Esophagus muscularis mucosa (tissue), 4 donors: ENCODE data around the gene TPD52L1. TPM values are rescaled to one million over a fixed set of nuclear protein-coding genes. Genes with fewer than 3 reads are reported as not detected.

Experiments
- DNase-seq: peaks from one replicate; pipeline ENCODE4 v3.0.0-alpha.2; 2017; ENCODE audit errors: extremely low spot score
- H3K27ac ChIP-seq, 4 donors: fragments of 200-600 bp; sonication (generic); replicated peaks in 1 of 4; 1 replicate in 3 of 4; 2 replicates in 1 of 4; pipeline ENCODE4 v1.5.1; 2016 to 2019; ENCODE audit warnings: mild to moderate bottlenecking in 1 of 4
- H3K27me3 ChIP-seq, 4 donors: fragments of 200-600 bp; sonication (generic); one replicate each; pipeline versions ENCODE4 v1.5.1 to v1.6.0; 2016 to 2019
- H3K36me3 ChIP-seq, 4 donors: fragments of 200-600 bp; sonication (generic); one replicate each; pipeline ENCODE4 v1.5.1; 2016 to 2019
- H3K4me1 ChIP-seq, 4 donors: fragments of 200-600 bp; sonication (generic); one replicate each; pipeline ENCODE4 v1.5.1; 2016 to 2019
- H3K4me3 ChIP-seq, 4 donors: fragments of 200-600 bp; sonication (generic); 1 replicate in 2 of 4; 2 replicates in 2 of 4; pipeline ENCODE4 v1.5.1; 2016 to 2019; ENCODE audit warnings: mild to moderate bottlenecking in 4 of 4, moderate library complexity in 1 of 4
- H3K9me3 ChIP-seq, 4 donors: fragments of 200-600 bp; sonication (generic); 1 replicate in 3 of 4; 2 replicates in 1 of 4; pipeline ENCODE4 v1.5.1; 2016 to 2019
- EP300 ChIP-seq: sonication (generic); formaldehyde crosslinking; IDR thresholded peaks from one replicate; pipeline ENCODE4 v1.6.1; 2017; ENCODE audit warnings: antibody characterized with exemption
- POLR2A ChIP-seq: fragments of 450-650 bp; IDR thresholded peaks from one replicate; pipeline ENCODE4 v1.6.1; 2017; ENCODE audit warnings: antibody characterized with exemption, moderate library complexity, mild to moderate bottlenecking, low read depth
- POLR2AphosphoS5 ChIP-seq, 2 donors: sonication (generic); formaldehyde crosslinking; IDR thresholded peaks; one replicate each; pipeline ENCODE4 v1.6.1; 2017; ENCODE audit warnings: antibody characterized with exemption in 2 of 2
- WGBS: methylation state at CpG from one replicate; pipeline ENCODE4 v1.1.5; 2018; 5-methylcytosine and 5-hydroxymethylcytosine counted together
- intact Hi-C: fragments of 100-400 bp; cut with DNase I; formaldehyde crosslinking; loops from one replicate; pipeline ENCODE4 v1.15.1; 2023
- total RNA-seq, 4 donors: library from RNA; depleted of rRNA; stranded (reverse); fragments of >200 nt; gene quantifications; one replicate each; pipeline versions ENCODE4 v1.1.0 to v1.2.1, GENCODE V29; 2016
- TF ChIP-seq, protein P1 (sequence below), 3 experiments: fragments of 200-600 bp in 2 of 3; fragments of 450-650 bp in 1 of 3; sonication (generic) in 2 of 3; IDR thresholded peaks; one replicate each; pipeline ENCODE4 v1.5.1; 2017 to 2019; ENCODE audit warnings: antibody characterized with exemption in 3 of 3, mild to moderate bottlenecking in 2 of 3, moderate library complexity in 1 of 3

Gene TPD52L1
- total RNA-seq, 4 donors from 2014 or later, result 18.7 to 46.4 (median 31.1) TPM

DNA sequence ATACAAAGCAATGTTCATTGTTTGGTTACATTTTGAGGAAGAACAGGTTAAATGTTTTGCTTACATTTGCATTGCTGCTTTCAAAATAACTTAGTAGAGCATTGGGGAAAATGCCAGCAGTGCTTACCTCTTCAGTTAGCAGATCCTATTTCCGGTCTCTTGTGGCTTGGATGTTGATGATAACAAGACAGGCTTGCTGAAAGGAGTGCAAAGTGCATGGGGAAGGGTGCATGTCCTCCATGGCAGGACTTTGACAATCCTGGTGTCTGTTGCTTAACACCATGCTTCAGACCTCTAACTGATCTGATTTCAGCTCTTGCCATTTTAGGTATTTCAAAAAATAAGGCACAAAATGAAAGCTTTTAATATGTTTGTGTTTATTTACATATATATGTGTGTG is 21.1 kb downstream of the TPD52L1 start:
- peaks cover 0 to 4% (median under 1%) of the 10 kb centered on the region in 4 donors for H3K4me1 ChIP-seq
- 44% methylated on average over 1 of the region's 1 CpG for WGBS
- TF ChIP-seq, protein P1, sequence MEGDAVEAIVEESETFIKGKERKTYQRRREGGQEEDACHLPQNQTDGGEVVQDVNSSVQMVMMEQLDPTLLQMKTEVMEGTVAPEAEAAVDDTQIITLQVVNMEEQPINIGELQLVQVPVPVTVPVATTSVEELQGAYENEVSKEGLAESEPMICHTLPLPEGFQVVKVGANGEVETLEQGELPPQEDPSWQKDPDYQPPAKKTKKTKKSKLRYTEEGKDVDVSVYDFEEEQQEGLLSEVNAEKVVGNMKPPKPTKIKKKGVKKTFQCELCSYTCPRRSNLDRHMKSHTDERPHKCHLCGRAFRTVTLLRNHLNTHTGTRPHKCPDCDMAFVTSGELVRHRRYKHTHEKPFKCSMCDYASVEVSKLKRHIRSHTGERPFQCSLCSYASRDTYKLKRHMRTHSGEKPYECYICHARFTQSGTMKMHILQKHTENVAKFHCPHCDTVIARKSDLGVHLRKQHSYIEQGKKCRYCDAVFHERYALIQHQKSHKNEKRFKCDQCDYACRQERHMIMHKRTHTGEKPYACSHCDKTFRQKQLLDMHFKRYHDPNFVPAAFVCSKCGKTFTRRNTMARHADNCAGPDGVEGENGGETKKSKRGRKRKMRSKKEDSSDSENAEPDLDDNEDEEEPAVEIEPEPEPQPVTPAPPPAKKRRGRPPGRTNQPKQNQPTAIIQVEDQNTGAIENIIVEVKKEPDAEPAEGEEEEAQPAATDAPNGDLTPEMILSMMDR (IDR thresholded peaks at IDR 0.05), result no peak
- TF ChIP-seq POLR2AphosphoS5 (IDR thresholded peaks at IDR 0.05), result no peak
- no peak for TF ChIP-seq POLR2A
- no peak for TF ChIP-seq EP300
- H3K27me3 ChIP-seq, result no peaks in the 10 kb centered on the region
- H3K9me3 ChIP-seq, result no peaks in the 10 kb centered on the region
- no peak overlapping the region for H3K27ac ChIP-seq
- no peak overlapping the region for H3K4me3 ChIP-seq
- no peaks in the 10 kb centered on the region for H3K36me3 ChIP-seq
- intact Hi-C loops, result no loop called here
- no peak for DNase-seq

DNA sequence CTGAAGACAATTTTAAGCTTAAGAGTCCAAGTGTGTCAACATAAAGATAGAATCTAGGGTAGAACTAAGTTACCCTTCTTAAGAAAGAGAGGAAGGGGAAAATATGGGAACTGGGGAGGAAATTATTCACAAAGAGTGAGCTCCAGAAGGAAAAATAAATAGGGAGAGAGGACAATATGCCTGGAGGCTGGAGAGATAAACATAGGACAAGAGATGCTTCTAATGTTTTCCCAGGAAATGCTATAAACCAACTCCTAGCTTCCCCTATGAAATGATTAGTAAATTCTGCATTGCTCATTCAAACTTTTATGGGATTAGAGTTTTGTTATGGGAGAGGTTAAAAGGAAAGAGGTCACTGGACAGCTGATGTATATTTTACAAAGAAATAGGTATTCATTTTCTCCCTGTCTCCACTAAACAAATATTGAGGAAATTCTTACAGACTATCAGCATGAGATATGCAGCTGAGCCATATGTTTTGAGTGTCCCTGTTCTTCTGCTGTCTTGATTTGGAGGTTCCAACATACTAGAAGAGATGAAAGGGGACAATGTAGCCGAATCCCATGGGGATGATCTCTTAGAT is 22.0 kb downstream of the TPD52L1 start:
- intact Hi-C loops, result no loop called here
- Histone ChIP-seq H3K4me1 (no peaks in the 10 kb centered on the region), H3K9me3 (no peaks in the 10 kb centered on the region), H3K4me3 (no peak overlapping the region), H3K27me3 (no peaks in the 10 kb centered on the region), H3K27ac (no peak overlapping the region), H3K36me3 (no peaks in the 10 kb centered on the region)
- TF ChIP-seq POLR2AphosphoS5 (IDR thresholded peaks at IDR 0.05), result no peak
- no peak for TF ChIP-seq POLR2A
- TF ChIP-seq, protein P1 (IDR thresholded peaks at IDR 0.05), result no peak
- TF ChIP-seq EP300, result no peak
- DNase-seq, result no peak
- WGBS, result 87% methylated on average over 1 of the region's 1 CpG

DNA sequence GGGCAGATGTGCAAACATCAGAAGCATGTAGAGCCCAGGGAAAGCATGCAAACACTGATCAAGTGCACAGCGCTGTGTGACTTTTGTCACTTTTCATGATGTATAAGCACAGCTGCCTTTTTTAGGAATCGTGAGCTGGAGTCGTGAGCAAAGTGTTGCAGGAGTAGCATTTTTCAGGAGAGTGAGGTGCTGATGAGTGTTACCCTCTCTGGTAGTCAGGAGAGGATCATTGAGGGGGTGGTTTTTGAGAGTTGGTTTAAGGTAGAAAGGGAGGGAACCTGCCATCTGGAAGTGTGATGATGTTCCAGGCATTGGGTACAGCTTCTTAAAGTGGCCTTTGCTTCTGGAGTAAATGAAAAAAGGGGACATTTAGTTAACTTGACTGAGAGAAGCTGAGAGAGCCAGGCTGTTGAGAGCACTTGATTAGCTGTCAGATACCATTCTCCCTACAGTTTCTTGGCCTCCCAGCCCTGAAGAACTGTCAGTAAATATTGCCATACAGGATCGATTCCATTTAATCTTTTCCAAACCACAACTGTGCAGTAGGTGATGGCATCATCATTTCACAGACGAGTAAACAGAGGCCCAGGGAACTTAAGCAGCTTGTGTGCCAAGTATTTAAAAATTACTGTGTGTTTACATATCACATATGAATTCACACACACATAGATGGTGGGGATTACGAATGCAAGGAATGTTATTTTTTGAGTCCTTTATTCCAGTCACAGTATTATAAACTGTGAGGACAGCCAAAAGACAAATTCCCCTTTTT is 28.9 kb downstream of the TPD52L1 start:
- WGBS, result 64% methylated on average over 6 of the region's 6 CpGs
- Histone ChIP-seq H3K27me3 (no peaks in the 10 kb centered on the region), H3K4me3 (no peak overlapping the region), H3K9me3 (no peaks in the 10 kb centered on the region), H3K36me3 (no peaks in the 10 kb centered on the region), H3K4me1 (no peaks in the 10 kb centered on the region), H3K27ac (no peak overlapping the region)
- no peak for DNase-seq
- intact Hi-C loops, result no loop called here
- TF ChIP-seq, protein P1 (IDR thresholded peaks at IDR 0.05), result no peak
- no peak for TF ChIP-seq POLR2A
- TF ChIP-seq EP300, result no peak
- TF ChIP-seq POLR2AphosphoS5 (IDR thresholded peaks at IDR 0.05), result no peak

DNA sequence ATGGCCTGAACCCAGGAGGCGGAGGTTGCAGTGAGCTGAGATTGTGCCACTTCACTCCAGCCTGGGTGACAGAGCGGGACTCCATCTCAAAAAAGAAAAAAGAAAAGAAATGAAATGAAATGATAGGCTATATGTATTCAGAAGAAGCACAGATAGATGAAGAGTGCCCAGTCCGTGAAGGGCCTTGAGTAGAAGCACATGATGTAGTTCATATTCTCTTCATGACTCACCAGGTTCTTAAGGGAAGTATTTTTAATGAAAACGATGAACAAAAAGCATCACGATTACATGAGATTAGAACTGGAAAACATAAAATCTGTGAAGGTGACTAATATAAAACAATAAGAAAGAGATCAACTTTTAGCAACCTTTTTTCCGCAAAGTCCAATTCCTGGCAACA is 29.8 kb downstream of the TPD52L1 start:
- H3K36me3 ChIP-seq, result no peaks in the 10 kb centered on the region
- H3K27ac ChIP-seq, result no peak overlapping the region
- no peaks in the 10 kb centered on the region for H3K27me3 ChIP-seq
- 81% methylated on average over 6 of the region's 6 CpGs for WGBS
- H3K4me3 ChIP-seq, result no peak overlapping the region
- no peak for DNase-seq
- H3K9me3 ChIP-seq, result no peaks in the 10 kb centered on the region
- intact Hi-C loops, result no loop called here
- TF ChIP-seq POLR2A, result no peak
- peaks cover 0 to 7% (median 0%) of the 10 kb centered on the region in 4 donors for H3K4me1 ChIP-seq

DNA sequence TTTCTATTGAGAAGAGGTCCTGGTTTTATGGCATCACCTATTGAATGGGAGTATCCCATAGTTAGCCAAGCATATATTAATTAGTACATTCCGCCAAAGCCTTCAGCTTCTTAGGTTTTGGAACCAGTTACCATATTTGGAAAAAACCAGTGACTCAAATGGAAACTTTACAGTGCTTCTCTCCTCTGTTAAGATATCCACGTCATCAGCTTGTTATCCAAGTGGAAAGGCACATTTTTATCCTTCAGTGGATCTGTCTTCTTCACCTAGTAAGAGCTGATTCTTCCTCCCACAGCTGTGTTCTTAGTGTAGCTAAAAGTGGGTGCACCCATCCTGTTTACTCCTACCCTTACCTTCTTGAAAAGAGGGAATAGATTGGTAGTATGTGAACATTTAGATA is 34.5 kb downstream of the TPD52L1 start:
- no peak for DNase-seq
- WGBS, result 55% methylated on average over 2 of the region's 2 CpGs

More for the DNA sequence above, 34.5 kb downstream of the TPD52L1 start:
- Histone ChIP-seq H3K9me3 (no peaks in the 10 kb centered on the region), H3K27ac (no peak overlapping the region), H3K4me3 (no peak overlapping the region), H3K4me1 (peaks cover 0 to 28% (median 7%) of the 10 kb centered on the region in 4 donors), H3K27me3 (no peaks in the 10 kb centered on the region), H3K36me3 (no peaks in the 10 kb centered on the region)
- intact Hi-C loops, result no loop called here
- TF ChIP-seq, protein P1 (IDR thresholded peaks at IDR 0.05), result no peak
- TF ChIP-seq POLR2AphosphoS5 (IDR thresholded peaks at IDR 0.05) (no peak), POLR2A (no peak), EP300 (no peak)
